ENCODE measurements around the gene ST6GALNAC5.

GRCh38 chr1:76820028-76820427 is 47.3 kb upstream of the ST6GALNAC5 start:
- TF ChIP-seq CTCF (IDR thresholded peaks at IDR 0.05; ENCODE audit: insufficient read depth, low read length, poor library complexity, severe bottlenecking) (no peak), EZH2phosphoT487 (conservative IDR thresholded peaks at IDR 0.05; ENCODE audit: low read length) (no peak)

All from SU-DHL-6 (cell line).